DOHH2 (cell line): ENCODE measurements around the gene C5.
"Not testable (repeated sequence)": the region's sequence is repeated elsewhere in the genome, so short reads cannot be mapped to it uniquely, and the experiment has no call there.

ENCODE experiments used
- H3F3A ChIP-seq: fragments of 200-600 bp; sonication (generic), shearing (Covaris generic); 2 replicates; pipeline ENCODE4 v1.6.0; 2016; ENCODE audit warnings: antibody characterized with exemption, mild to moderate bottlenecking; ENCODE audit not compliant: control insufficient read depth, insufficient read depth
- H3K27ac ChIP-seq: fragments of 200-600 bp; sonication (generic); 2 replicates; pipeline ENCODE4 v1.5.1; 2014; ENCODE audit warnings: low read depth, mild to moderate bottlenecking, low read length, moderate library complexity
- H3K27me3 ChIP-seq: fragments of 200-600 bp; sonication (generic); 2 replicates; pipeline ENCODE4 v1.6.1; 2014; ENCODE audit warnings: mild to moderate bottlenecking, low read length, mixed read lengths; ENCODE audit not compliant: control insufficient read depth
- H3K36me3 ChIP-seq: fragments of 200-600 bp; sonication (generic); 2 replicates; pipeline ENCODE4 v1.6.1; 2014; ENCODE audit warnings: mild to moderate bottlenecking, low read length, moderate library complexity, mixed read lengths; ENCODE audit not compliant: control insufficient read depth
- H3K4me1 ChIP-seq: fragments of 200-600 bp; sonication (generic); 2 replicates; pipeline ENCODE4 v1.6.1; 2014; ENCODE audit warnings: mild to moderate bottlenecking, low read length, mixed read lengths; ENCODE audit not compliant: control insufficient read depth
- H3K4me2 ChIP-seq: fragments of 200-600 bp; sonication (generic); 2 replicates; pipeline ENCODE4 v1.6.0; 2014; ENCODE audit warnings: mild to moderate bottlenecking, low read length, moderate library complexity
- H3K4me3 ChIP-seq: fragments of 200-600 bp; sonication (generic); 2 replicates; pipeline ENCODE4 v1.5.1; 2014; ENCODE audit warnings: mild to moderate bottlenecking, low read length, mixed read lengths
- H3K79me2 ChIP-seq: fragments of 200-600 bp; sonication (generic); 2 replicates; pipeline ENCODE4 v1.6.1; 2014; ENCODE audit warnings: mild to moderate bottlenecking, low read length, mixed read lengths; ENCODE audit not compliant: control insufficient read depth
- H3K9me2 ChIP-seq: fragments of 200-600 bp; sonication (generic); replicated peaks from 2 replicates; pipeline ENCODE4 v1.6.1; 2014; ENCODE audit warnings: mild to moderate bottlenecking, low read length, mixed read lengths; ENCODE audit not compliant: control insufficient read depth
- H3K9me3 ChIP-seq: fragments of 200-600 bp; sonication (generic); 2 replicates; pipeline ENCODE4 v1.6.1; 2014; ENCODE audit warnings: antibody characterized with exemption, low read length, mixed read lengths; ENCODE audit not compliant: control insufficient read depth, insufficient read depth
- H4K20me1 ChIP-seq: fragments of 200-600 bp; sonication (generic); 2 replicates; pipeline ENCODE4 v1.6.0; 2014; ENCODE audit warnings: low read depth, mild to moderate bottlenecking, antibody characterized with exemption, low read length, moderate library complexity; ENCODE audit not compliant: control insufficient read depth, insufficient read depth
- EZH2phosphoT487 ChIP-seq: fragments of 200-600 bp; sonication (generic); IDR thresholded peaks from 2 replicates; pipeline ENCODE4 v1.6.1; 2017; ENCODE audit warnings: borderline replicate concordance, mild to moderate bottlenecking, antibody characterized with exemption, low read length, moderate library complexity, mixed read lengths
- TF ChIP-seq, protein P1 (sequence below): fragments of 200-600 bp; sonication (generic); IDR thresholded peaks from one replicate; pipeline ENCODE4 v1.5.1; 2014; ENCODE audit warnings: antibody characterized with exemption, mild to moderate bottlenecking, low read depth, low read length; ENCODE audit not compliant: poor library complexity, severe bottlenecking

The C5 gene

DNA sequence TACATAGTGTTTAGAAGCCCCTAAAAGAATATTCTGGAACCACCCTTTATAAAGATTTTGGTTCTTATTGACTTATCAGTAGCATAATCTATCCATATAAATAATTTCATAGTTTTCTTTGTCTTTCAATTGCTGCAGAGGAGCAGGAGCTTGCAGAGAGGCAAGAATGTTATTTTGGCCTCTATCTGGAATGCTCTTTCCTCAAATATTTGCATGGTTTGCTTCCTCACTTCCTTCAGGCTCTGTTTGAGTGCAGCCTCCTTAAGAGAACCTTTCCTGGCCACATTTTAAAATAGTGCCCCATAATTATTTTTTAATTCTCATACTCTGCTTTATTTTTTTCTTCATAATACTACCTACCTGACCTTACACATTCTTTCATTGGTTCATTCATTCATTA lies 1.5 kb downstream of the C5 start:
- H3K4me2 ChIP-seq = no peak overlapping the region
- TF ChIP-seq EZH2phosphoT487 = no peak
- TF ChIP-seq, protein P1, sequence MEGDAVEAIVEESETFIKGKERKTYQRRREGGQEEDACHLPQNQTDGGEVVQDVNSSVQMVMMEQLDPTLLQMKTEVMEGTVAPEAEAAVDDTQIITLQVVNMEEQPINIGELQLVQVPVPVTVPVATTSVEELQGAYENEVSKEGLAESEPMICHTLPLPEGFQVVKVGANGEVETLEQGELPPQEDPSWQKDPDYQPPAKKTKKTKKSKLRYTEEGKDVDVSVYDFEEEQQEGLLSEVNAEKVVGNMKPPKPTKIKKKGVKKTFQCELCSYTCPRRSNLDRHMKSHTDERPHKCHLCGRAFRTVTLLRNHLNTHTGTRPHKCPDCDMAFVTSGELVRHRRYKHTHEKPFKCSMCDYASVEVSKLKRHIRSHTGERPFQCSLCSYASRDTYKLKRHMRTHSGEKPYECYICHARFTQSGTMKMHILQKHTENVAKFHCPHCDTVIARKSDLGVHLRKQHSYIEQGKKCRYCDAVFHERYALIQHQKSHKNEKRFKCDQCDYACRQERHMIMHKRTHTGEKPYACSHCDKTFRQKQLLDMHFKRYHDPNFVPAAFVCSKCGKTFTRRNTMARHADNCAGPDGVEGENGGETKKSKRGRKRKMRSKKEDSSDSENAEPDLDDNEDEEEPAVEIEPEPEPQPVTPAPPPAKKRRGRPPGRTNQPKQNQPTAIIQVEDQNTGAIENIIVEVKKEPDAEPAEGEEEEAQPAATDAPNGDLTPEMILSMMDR = no peak

GRCh38 chr9:121048175-121048574 lies 1.9 kb downstream of the C5 start:
- no peaks in the 10 kb centered on the region for H3K79me2 ChIP-seq
- H3K36me3 ChIP-seq = no peaks in the 10 kb centered on the region
- H3K27ac ChIP-seq = no peak overlapping the region
- TF ChIP-seq, protein P1 = no peak
- TF ChIP-seq EZH2phosphoT487 = no peak
- peaks cover 7% of the 10 kb centered on the region for H3K4me1 ChIP-seq
- H3F3A ChIP-seq = no peaks in the 10 kb centered on the region
- no peak overlapping the region for H3K4me2 ChIP-seq
- no peak overlapping the region for H3K4me3 ChIP-seq
- no peaks in the 10 kb centered on the region for H3K27me3 ChIP-seq
- no peaks in the 10 kb centered on the region for H3K9me2 ChIP-seq
- no peaks in the 10 kb centered on the region for H4K20me1 ChIP-seq
- H3K9me3 ChIP-seq = no peaks in the 10 kb centered on the region

More for the DNA sequence above, 1.5 kb downstream of the C5 start:
- Histone ChIP-seq H3K36me3 (no peaks in the 10 kb centered on the region), H3K27ac (no peak overlapping the region), H3K4me3 (no peak overlapping the region), H3K9me3 (no peaks in the 10 kb centered on the region), H4K20me1 (no peaks in the 10 kb centered on the region), H3K4me1 (peaks cover 7% of the 10 kb centered on the region), H3K27me3 (no peaks in the 10 kb centered on the region), H3K9me2 (no peaks in the 10 kb centered on the region), H3F3A (no peaks in the 10 kb centered on the region), H3K79me2 (no peaks in the 10 kb centered on the region)

GRCh38 chr9:121038804-121039203 lies 11.3 kb downstream of the C5 start:
- H3K79me2 ChIP-seq = no peaks in the 10 kb centered on the region
- no peak overlapping the region for H3K4me3 ChIP-seq
- no peaks in the 10 kb centered on the region for H3K27me3 ChIP-seq
- H3K4me2 ChIP-seq = no peak overlapping the region
- no peaks in the 10 kb centered on the region for H3K9me3 ChIP-seq
- H3F3A ChIP-seq = no peaks in the 10 kb centered on the region
- no peaks in the 10 kb centered on the region for H4K20me1 ChIP-seq
- TF ChIP-seq, protein P1 = no peak
- no peak for TF ChIP-seq EZH2phosphoT487
- no peaks in the 10 kb centered on the region for H3K9me2 ChIP-seq
- peaks cover 3% of the 10 kb centered on the region; the same call in 1 of the 2 replicates for H3K4me1 ChIP-seq
- no peak overlapping the region for H3K27ac ChIP-seq
- no peaks in the 10 kb centered on the region for H3K36me3 ChIP-seq

- H3K4me3 ChIP-seq = no peak overlapping the region
- no peak for TF ChIP-seq EZH2phosphoT487
- TF ChIP-seq, protein P1 = no peak
- H3K27me3 ChIP-seq = no peaks in the 10 kb centered on the region
These were observed 11.7 kb downstream of the C5 start for GRCh38 chr9:121038362-121038761.

GRCh38 chr9:121035717-121036116 lies 14.4 kb downstream of the C5 start:
- not testable (repeated sequence) for H3K36me3 ChIP-seq, H3K4me3 ChIP-seq, H3K27me3 ChIP-seq, H3F3A ChIP-seq, H3K79me2 ChIP-seq, H3K9me2 ChIP-seq, H4K20me1 ChIP-seq, H3K4me2 ChIP-seq, H3K27ac ChIP-seq, H3K9me3 ChIP-seq, H3K4me1 ChIP-seq

More at GRCh38 chr9:121038362-121038761, 11.7 kb downstream of the C5 start:
- Histone ChIP-seq H3K27ac (no peak overlapping the region), H3K79me2 (no peaks in the 10 kb centered on the region), H3K9me3 (no peaks in the 10 kb centered on the region), H3K4me2 (no peak overlapping the region), H3K36me3 (no peaks in the 10 kb centered on the region), H3F3A (no peaks in the 10 kb centered on the region), H3K9me2 (no peaks in the 10 kb centered on the region), H4K20me1 (no peaks in the 10 kb centered on the region), H3K4me1 (peaks cover 3% of the 10 kb centered on the region; the same call in 1 of the 2 replicates)
